NCI-H128 (cell line): Measurements from ENCODE around the gene RGS7.

Source experiments
- DNase-seq: peaks from one replicate; lab custom pipeline; 2025; ENCODE audit not compliant: unreplicated experiment; lab: John Stamatoyannopoulos, UW

RGS7 gene

GRCh38 chr1:241356519-241357365 lies at the start of gene RGS7:
Gene RGS7 (minus strand): TSS chr1:241357205.
- DNase-seq: peak; percentile 58

- DNase-seq: no peak
Observed at GRCh38 chr1:241406421-241406820, 49.4 kb upstream of the RGS7 start.

DNA sequence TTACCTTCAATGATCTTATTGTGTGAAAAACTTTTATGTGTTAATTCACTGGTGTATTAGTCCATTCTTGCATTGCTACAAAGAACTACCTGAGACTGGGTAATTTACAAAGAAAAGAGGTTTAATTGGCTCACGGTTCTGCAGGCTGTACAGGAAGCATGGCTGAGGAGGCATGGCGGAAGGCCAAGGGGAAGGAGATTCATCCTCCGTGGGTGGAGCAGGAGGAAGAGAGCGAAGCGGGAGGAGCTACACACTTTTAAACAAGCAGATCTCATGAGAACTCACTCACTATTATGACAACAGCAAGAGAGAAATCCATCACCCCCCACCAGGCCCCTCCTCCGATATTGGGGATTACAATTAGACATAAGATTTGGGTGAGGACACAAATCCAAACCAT lies 44.2 kb upstream of the RGS7 start:
- DNase-seq: no peak

DNA sequence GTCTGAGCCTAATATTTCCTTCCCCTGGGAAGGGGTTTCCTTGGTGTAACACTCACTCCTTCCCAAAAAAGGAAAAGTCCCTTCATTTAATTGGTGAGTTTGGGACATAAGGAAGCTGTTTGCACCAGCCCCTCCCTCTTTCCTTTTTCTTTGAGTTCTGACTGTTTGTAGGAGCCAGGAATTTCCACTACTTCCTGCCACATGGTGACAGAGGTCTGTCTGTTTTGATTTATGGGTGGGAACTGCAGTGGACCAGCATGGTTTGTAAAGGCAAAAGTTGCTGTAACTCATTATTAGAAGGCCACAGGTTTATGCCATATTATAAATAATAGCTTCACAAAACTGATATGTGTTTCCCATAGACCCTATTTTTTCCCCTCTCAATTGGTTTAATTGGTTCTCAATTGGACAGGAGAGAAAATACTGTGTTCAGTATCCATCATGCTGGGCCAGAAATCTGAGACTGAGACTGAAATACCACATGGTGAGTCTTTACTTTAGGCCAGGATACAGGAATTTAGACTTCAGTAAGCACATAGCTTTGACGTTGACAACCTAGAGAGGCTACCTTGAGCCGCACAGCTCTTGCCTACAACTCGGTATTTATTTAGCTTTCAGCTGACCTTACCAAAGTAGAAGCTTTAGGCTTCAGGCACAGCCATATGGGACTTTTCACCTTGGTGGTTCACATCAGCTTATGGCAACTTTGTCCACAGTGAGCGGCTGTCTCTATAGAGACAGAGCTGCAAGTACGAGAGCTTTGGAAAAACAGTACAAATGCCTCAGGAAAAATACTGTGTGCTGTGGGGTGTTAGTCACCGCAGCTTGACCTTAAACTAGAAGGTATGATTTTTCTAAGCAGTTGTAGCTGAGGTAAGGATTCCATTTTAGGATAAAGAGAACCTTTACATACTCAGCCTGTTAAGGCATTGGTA lies 40.0 kb upstream of the RGS7 start:
- no peak for DNase-seq

DNA sequence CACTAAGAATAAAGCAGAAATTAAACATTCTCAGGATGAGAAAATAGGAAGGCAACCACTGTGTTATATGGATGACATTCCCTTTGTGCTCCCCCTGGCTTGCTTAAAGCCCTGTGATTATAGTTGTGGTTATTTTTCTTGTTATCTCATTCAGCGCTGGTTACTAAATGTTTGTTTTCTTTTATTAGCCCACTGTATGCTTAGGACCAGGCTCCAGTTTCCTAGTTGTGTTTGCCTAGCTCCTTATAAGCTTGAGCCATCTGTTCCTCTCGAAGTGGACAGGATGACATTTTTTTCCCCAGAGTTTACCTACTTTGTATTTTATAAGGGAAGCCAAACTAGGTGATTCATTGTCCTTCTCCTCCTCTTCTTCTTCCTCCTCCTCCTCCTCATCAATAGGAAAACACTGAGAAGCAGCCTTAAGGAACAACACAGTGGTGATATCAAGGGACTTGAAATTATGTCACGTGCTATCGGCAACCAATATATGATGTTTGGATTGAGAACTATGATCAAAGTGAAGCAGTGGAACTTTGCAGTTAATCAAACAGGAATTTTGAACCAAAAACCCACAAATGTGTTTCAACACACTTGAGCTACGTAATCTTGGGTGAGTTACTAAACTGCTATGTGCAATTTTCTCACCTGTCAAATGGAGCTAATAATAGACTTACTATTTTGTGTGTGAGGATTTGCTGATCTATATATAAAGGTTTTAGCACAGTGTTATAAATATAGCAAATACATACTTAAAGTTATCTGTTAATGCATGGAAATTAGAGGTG lies 35.1 kb upstream of the RGS7 start:
- DNase-seq: no peak

- DNase-seq: no peak
Observed at GRCh38 chr1:241390526-241390925, 33.5 kb upstream of the RGS7 start.

GRCh38 chr1:241389400-241389799 lies 32.4 kb upstream of the RGS7 start:
- no peak for DNase-seq

DNA sequence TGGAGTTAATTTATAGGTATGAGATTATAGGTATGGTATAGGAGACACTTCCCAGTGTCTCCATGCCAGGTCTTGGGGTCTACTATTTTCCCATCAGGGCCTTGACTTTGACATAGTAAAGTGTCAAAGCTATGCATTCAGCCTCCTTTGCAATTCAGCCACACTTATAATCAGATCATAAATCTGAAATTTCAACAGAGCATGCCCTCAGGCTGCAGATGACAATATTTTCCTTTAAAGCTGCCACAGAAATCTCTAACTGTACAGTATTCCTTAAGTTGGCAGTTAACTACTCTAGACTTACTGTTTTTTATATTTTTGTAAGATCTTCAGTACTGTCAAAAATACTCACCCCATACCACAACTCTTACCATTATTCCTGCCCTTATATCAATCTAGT lies 30.2 kb upstream of the RGS7 start:
- DNase-seq: no peak

GRCh38 chr1:241376701-241377100 lies 19.7 kb upstream of the RGS7 start:
- no peak for DNase-seq

DNA sequence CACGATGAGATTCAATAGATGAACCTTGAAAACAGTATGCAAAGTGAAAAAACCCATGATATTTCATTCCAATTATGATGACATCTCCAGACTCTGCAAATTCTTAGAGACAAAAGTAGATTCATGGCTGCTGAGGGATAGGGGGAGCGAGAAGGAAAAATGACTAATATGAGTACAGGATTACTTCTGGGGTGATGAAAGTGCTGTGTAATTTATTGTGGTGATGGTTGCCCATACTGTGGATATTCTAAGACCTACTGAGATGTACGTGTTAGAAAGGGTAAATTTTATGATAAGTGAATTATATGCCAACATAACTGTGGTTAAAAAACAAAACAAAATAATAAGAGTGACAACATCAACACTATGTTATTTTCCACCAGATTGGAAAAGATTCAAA lies 18.9 kb upstream of the RGS7 start:
- DNase-seq: no peak

DNA sequence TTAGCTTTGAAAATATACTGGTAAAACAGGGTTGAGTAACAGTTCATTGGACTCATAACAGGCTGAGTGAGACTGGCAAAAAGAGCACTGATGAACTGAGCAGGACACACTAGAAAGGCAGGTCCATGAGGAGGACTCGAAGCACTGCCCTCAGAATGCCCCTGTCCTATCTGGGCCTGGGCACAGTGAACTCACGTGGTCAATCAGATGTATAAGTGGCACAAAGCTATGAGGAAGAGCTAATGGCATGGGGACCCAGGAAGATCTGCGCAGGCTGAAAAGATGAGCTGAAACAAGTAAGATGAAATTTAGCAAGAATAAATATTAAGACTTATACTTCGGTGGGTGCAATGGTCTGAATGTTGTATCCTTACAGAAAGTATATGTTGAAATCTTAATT lies 9.2 kb upstream of the RGS7 start:
- DNase-seq: no peak

DNA sequence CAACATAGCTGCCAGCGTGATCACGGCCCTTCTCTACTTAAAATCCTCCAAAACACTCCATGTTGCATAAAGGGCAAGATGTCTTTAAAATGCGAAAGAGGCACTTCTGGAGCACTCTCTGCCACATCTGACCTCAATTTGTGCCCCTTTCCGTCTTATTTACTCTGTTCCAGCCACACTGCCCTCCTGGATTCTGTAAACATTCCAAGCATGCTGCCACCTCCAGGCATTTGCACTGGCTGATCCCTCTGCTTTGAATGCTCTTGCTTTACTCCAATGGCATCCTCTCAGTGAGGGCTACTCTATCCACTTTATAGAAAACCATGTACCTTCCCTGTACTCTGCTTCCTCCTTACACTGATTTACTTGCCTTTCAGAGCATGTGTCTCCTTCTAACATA lies 5.3 kb upstream of the RGS7 start:
- DNase-seq: no peak

GRCh38 chr1:241357366-241358340 lies 648 bp upstream of the RGS7 start:
- DNase-seq: no peak

DNA sequence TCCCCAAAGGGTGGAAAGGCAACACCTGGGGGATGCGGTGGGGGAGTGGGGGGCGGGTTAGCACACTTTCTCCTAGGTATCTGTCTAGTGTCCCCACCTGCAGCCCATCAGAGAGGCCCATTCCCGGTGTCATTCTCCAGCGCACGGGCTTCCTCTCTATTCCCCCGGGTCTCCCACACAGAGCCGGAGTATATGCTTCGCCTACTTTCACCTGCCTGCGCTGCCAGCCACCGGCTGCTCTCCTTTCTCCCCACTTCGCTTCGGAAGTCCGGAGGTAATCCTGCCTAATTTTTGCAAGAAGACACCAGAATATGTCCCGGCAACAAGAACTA lies 852 bp downstream of the RGS7 start:
- DNase-seq: no peak

DNA sequence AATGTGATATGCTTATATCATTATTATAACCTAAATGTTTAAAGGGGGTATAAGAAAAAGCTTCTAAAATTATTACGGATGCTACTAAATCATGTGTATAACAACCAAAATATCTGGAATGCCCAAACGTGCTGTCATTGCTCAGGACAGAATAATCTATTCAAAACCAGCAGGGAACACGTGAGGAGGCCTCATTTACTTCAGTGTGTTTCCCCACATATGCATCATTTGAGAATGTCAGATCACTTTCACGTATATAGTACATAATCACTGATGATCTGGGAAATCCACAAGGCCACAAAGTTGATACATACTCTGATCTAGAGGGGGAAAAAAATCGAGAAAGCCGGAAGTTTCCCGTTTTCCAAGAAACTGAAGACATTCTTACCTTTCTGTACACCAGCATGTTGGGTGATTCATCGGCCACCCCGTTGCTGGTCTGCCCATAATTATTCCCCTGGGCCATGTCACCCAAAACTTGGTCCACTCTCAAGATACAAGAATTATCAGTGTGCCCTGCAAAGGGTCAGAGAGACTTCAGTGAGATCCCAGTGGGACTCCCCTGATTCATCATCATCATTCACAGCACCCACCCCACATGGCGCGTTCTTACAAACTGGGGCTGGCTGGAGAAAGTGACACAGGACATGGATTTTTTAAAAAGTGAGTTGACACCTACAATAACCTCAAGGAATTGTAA lies 1.5 kb downstream of the RGS7 start:
- no peak for DNase-seq

DNA sequence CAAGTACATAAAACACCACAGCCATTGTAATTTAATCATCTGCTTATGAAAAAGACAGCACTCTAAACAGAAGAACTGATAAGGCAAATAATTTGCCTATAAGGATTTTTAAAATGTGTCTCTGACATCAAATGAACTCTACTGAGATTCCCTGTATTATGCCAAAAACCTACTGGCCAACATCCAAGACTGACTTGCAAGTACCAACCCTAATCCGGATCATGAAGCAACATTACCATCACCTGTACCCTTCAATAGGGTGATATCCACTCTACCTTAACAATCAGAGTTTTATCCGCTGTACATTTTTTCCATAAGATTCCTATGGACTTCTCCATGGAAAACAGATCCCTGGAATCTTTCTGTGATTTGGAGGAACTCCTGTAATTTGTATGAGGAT lies 4.6 kb downstream of the RGS7 start:
- DNase-seq: no peak

- DNase-seq: no peak
Observed at GRCh38 chr1:241351841-241352240, 5.2 kb downstream of the RGS7 start.

GRCh38 chr1:241343956-241344355 lies 13.0 kb downstream of the RGS7 start:
- DNase-seq: no peak

DNA sequence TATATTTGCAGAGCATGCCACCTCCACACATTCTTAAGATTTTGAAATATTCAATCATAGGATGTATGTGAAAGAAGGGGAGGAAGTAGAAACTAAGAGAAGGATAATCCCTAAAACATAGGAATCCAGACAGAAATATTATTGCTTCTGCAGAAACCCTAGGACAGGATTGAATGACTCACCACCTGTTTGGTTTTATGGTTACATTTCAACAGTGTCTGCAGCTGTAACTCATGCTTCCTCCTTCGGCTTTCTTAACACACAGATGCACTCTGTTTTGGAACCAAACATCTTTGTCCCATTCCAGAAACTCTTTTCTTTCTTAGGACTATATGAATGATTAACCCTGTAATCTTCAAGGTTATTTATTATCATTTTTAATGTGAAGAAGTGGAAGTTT lies 20.7 kb downstream of the RGS7 start:
- DNase-seq: no peak

- DNase-seq: peak; percentile 48
Observed at GRCh38 chr1:241332987-241333386, 24.0 kb downstream of the RGS7 start.
